Duodenal mucosa (tissue), 2 donors: ENCODE measurements around the gene LRRC74B.
"Not testable (repeated sequence)": the region's sequence is repeated elsewhere in the genome, so short reads cannot be mapped to it uniquely, and the experiment has no call there.

Experiments used
- H3K27ac ChIP-seq: one replicate; pipeline ENCODE4 v1.7.0; 2013; ENCODE audit warnings: low read depth, low read length
- H3K27me3 ChIP-seq, 2 donors: one replicate each; pipeline ENCODE4 v1.7.0; 2013; ENCODE audit warnings: low read length in 2 of 2, control low read depth in 1 of 2; ENCODE audit not compliant: insufficient read depth in 2 of 2, control insufficient read depth in 1 of 2
- H3K36me3 ChIP-seq, 2 donors: one replicate each; pipeline ENCODE4 v1.7.0; 2013; ENCODE audit warnings: low read length in 2 of 2, control low read depth in 1 of 2; ENCODE audit not compliant: insufficient read depth in 2 of 2, control insufficient read depth in 1 of 2
- H3K4me1 ChIP-seq, 2 donors: one replicate each; pipeline ENCODE4 v1.7.0; 2013; ENCODE audit warnings: low read length in 2 of 2, control low read depth in 1 of 2; ENCODE audit not compliant: insufficient read depth in 2 of 2, control insufficient read depth in 1 of 2
- H3K4me3 ChIP-seq, 2 donors: one replicate each; pipeline ENCODE4 v1.7.0; 2013; ENCODE audit warnings: low read length in 2 of 2, low read depth in 1 of 2
- H3K9ac ChIP-seq, 2 donors: one replicate each; pipeline ENCODE4 v1.7.0; 2013; ENCODE audit warnings: low read length in 2 of 2, low read depth in 1 of 2
- H3K9me3 ChIP-seq, 2 donors: one replicate each; pipeline ENCODE4 v1.7.0; 2013; ENCODE audit warnings: low read length in 2 of 2, control low read depth in 1 of 2; ENCODE audit not compliant: control insufficient read depth in 1 of 2

The LRRC74B gene

DNA sequence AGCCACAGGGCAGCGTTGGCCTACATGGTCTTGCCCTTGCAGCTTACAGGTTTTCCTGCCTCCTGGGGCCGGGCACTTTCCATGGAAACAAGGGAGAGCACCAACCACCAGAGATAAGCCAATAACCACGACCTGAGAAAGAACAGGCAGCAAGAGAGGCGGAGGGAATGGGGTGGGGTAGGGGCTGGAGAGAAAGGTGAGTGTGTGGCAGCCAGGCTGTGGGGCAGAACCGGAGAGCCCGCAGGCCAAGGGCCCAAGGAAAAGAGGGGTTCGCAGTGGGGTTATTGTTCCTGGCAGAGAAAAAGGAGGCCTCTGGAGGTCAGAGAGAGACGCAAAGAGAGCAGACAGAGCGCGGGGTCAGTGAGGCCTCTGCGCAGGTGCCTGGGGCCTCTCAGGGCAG is 33.2 kb downstream of the LRRC74B start:
- Histone ChIP-seq H3K27ac (no peak overlapping the region), H3K4me1 (no peaks in the 10 kb centered on the region), H3K36me3 (no peaks in the 10 kb centered on the region), H3K27me3 (no peaks in the 10 kb centered on the region), H3K9me3 (no peaks in the 10 kb centered on the region), H3K4me3 (no peak overlapping the region), H3K9ac (no peak overlapping the region)

DNA sequence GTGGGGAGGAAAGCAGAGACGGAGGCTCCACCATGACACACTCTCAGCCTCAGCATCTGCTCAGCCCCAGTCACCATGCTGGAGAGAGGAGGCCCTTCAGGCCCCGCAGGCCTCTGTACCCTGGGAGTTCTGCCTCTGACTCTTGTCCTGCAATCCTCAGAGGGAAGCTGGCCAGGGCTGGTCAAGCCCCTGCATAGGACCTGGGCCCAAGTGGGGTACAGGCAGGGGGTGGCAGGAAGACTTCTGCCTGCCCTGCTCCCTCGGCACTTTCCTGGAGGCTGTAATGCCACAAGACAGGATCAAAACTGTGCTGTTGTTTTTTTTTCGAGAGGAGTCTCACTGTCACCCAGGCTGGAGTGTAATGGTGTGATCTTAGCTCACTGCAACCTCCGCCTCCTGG is 33.7 kb downstream of the LRRC74B start:
- Histone ChIP-seq H3K9ac (no peak overlapping the region), H3K9me3 (no peaks in the 10 kb centered on the region), H3K27ac (no peak overlapping the region), H3K27me3 (no peaks in the 10 kb centered on the region), H3K4me1 (no peaks in the 10 kb centered on the region), H3K4me3 (no peak overlapping the region), H3K36me3 (no peaks in the 10 kb centered on the region)

DNA sequence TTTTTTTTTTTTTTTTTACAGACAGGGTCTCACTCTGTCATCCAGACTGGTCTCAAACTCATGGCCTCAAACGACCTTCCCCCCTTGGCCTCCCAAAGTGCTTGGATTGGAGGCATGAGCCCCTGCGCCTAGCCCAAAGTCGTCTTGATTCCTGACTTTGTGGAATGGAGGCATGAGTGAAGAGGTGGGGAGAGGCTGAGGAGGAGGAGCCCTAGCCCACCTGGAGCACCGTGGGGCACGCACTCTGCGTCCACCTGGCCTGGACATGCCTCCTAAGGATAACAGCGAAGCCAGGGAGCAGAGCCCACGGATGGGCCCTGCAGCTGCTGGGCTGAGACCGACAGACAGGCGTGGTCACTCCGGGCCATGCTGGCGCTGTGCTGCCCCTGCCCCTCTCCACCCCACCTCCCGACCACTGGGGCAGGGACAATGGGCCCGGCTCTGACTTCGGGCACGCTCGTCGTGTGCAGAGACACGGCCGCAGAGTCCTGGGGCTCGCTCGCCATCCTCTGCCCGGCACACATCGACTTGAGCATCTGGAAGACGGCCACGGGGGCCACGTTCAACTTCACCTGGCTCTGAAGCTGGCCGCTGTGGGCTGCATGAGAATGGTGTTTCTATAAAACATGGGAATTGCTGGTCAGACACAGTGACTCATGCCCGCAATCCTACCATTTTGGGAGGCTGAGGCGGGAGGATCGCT is 34.8 kb downstream of the LRRC74B start:
- H3K4me3 ChIP-seq, result no peak overlapping the region
- no peaks in the 10 kb centered on the region for H3K9me3 ChIP-seq
- H3K27ac ChIP-seq, result no peak overlapping the region
- no peaks in the 10 kb centered on the region for H3K4me1 ChIP-seq
- no peak overlapping the region for H3K9ac ChIP-seq
- H3K36me3 ChIP-seq, result no peaks in the 10 kb centered on the region
- no peaks in the 10 kb centered on the region for H3K27me3 ChIP-seq

DNA sequence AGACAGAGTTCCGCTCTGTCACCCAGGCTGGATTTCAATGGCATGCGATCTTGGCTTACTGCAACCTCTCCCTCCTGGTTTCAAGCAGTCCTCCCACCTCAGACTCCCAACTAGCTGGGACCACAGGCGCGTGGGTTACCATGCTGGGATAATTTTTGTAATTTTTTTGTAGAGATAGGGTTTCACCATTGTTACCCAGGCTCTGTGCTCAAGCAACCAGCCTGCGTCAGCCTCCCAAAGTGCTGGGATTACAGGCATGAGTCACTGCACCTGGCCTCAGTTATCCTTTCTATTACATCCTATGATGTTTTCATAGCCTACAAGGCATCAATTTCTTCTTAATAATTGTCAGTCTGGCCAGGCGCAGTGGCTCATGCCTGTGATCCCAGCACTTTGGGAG is 36.5 kb downstream of the LRRC74B start:
- no peak overlapping the region for H3K27ac ChIP-seq
- no peak overlapping the region for H3K4me3 ChIP-seq
- no peaks in the 10 kb centered on the region for H3K9me3 ChIP-seq
- H3K27me3 ChIP-seq, result no peaks in the 10 kb centered on the region
- no peak overlapping the region for H3K9ac ChIP-seq
- H3K4me1 ChIP-seq, result no peaks in the 10 kb centered on the region
- H3K36me3 ChIP-seq, result no peaks in the 10 kb centered on the region

DNA sequence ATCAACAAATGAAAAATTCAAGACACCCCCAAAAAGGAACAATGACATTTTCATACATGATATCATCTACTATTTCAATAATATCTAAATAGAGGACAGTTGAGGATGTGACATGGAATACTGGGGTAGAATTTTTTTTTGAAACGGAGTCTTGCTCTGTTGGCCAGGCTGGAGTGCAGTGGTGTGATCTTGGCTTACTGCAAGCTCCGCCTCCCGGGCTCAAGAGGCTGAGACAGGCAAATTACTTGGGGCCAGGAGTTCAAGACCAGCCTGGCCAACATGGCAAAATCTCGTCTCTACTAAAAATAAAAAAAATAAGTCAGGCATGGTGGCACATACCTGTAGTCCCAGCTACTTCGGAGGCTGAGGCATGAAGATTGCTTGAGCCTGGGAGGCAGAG is 41.4 kb downstream of the LRRC74B start:
- H3K4me3 ChIP-seq, result no peak overlapping the region
- H3K27me3 ChIP-seq, result no peaks in the 10 kb centered on the region
- no peak overlapping the region for H3K27ac ChIP-seq
- H3K4me1 ChIP-seq, result no peaks in the 10 kb centered on the region
- no peaks in the 10 kb centered on the region for H3K9me3 ChIP-seq
- H3K9ac ChIP-seq, result no peak overlapping the region
- no peaks in the 10 kb centered on the region for H3K36me3 ChIP-seq

DNA sequence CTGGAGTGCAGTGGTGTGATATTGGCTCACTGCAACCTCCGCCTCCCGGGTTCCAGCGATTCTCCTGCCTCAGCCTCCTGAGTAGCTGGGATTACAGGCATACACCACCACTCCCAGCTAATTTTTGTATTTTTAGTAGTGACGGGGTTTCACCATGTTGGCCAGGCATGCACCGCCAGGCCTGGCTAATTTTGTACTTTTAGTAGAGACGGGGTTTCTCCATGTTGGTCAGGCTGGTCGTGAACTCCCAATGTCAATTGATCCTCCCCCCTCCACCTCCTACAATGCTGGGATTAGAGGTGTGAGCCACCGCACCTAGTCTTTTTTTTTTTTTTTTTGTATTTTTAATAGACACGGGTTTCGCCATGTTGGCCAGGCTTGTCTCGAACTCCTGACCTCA is 42.2 kb downstream of the LRRC74B start:
- not testable (repeated sequence) for H3K9me3 ChIP-seq, H3K4me3 ChIP-seq, H3K27ac ChIP-seq, H3K36me3 ChIP-seq, H3K9ac ChIP-seq, H3K4me1 ChIP-seq, H3K27me3 ChIP-seq

DNA sequence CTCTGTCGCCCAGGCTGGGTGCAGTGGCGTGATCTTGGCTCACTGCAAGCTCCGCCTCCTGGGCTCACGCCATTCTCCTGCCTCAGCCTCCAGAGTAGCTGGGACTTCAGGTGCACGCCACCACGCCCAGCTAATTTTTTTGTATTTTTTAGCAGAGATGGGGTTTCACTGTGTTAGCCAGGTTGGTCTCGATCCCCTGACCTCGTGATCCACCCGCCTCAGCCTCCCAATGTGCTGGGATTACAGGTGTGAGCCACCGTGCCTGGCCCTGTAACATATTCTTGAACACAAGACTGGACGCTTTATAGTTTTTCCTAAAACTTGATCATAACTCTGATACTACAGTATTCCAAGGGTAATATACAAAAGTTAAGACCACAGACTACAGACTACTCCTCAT is 45.5 kb downstream of the LRRC74B start:
- not testable (repeated sequence) for H3K27ac ChIP-seq, H3K27me3 ChIP-seq, H3K4me3 ChIP-seq, H3K36me3 ChIP-seq, H3K9ac ChIP-seq, H3K4me1 ChIP-seq, H3K9me3 ChIP-seq

DNA sequence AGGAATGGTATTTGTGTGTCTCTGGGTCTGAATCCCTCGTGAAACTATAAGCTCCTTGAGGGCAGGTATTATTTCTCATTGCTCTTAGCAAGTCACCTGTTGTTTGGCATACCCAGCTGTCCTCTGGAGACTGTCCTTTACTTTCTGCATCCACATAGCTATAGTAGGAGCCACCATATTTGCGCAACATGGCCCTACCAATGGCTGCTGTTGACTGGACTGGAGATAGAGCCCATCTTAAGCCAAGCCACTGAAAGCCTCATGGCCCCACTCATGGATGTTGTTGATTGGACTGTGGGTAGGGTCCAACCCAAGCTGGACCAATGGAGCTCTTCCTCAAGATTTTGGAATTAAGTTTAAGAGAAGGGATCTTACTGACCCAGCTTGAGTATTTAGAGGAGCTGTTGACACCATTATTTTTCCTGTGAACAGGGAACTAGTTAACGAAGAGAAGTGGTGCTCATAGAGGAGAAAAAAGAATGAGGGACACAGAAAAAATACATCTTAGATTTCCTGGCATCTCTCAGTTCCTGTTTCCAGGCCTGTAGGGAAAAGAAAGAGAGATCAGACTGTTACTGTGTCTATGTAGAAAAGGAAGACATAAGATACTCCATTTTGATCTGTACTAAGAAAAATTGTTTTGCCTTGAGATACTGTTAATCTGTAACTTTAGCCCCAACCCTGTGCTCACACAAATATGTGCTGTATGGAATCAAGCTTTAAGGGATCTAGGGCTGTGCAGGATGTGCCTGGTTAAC is 47.2 kb downstream of the LRRC74B start:
- H3K9ac ChIP-seq, result no peak overlapping the region
- H3K27me3 ChIP-seq, result no peaks in the 10 kb centered on the region
- no peak overlapping the region for H3K4me3 ChIP-seq
- H3K9me3 ChIP-seq, result no peaks in the 10 kb centered on the region
- H3K4me1 ChIP-seq, result no peaks in the 10 kb centered on the region
- H3K36me3 ChIP-seq, result no peaks in the 10 kb centered on the region
- no peak overlapping the region for H3K27ac ChIP-seq

DNA sequence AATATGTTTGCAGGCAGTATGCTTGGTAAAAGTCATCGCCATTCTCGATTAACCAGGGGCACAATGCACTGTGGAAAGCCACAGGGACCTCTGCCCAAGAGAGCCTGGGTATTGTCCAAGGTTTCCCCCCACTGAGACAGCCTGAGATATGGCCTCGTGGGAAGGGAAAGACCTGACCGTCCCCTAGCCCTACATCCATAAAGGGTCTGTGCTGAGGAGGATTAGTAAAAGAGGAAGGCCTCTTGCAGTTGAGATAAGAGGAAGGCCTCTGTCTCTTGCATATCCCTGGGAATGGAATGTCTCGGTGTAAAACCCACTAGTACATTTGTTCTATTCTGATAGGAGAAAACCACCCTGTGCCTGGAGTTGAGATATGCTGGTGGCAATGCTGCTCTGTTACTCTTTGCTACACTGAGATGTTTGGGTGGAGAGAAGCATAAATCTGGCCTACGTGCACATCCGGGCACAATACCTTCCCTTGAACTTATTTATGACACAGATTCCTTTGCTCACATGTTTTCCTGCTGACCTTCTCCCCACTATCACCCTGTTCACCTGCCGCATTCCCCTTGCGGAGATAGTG is 47.9 kb downstream of the LRRC74B start:
- not testable (repeated sequence) for H3K4me1 ChIP-seq, H3K9me3 ChIP-seq, H3K4me3 ChIP-seq, H3K9ac ChIP-seq, H3K27me3 ChIP-seq, H3K27ac ChIP-seq, H3K36me3 ChIP-seq

DNA sequence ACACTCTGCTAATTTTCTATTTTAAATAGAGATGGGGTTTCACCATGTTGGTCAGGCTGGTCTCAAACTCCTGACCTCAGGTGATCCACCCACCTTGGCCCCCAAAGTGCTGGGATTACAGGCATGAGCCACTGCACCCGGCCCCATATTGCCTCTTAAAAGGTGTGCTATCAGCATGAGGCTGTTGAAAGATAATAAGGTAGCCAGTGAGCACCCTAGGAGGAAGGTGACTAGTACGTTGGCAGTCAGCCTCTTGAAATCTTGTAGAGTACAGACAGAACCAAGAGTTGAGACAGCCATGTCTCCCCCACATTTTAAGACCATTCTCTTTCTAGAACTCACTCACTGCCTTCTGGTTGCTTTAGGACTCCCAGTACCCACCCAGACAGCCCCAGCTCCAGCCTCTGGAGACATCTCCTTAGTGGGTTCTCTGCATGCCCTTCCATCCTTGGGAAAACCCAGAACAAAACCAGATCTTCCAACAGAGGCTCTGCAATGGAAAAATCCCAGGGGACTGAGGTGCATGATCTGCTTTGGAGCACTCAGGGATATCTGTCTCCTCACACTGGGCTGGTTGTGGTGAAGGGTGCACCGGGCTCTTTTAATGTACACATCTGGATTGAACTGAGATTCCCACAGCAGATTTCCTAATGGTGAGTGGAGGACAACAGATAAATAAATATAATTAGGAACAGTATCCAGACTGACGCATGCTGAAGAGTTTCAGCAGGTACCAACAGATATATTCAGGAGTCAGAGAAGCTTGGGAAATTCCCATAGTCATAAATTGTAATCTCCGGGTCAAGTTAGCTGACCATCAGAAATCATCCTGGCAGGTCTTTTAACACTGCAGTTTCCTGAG is 49.4 kb downstream of the LRRC74B start:
- no peaks in the 10 kb centered on the region for H3K27me3 ChIP-seq
- no peak overlapping the region for H3K4me3 ChIP-seq

More for the DNA sequence above, 49.4 kb downstream of the LRRC74B start:
- H3K36me3 ChIP-seq, result no peaks in the 10 kb centered on the region
- H3K27ac ChIP-seq, result no peak overlapping the region
- no peaks in the 10 kb centered on the region for H3K9me3 ChIP-seq
- H3K9ac ChIP-seq, result no peak overlapping the region
- H3K4me1 ChIP-seq, result no peaks in the 10 kb centered on the region
